H1 (cell line): Measurements from ENCODE around the gene PLD2. TPM values are rescaled to one million over a fixed set of nuclear protein-coding genes. Genes with fewer than 3 reads are reported as not detected.

Experiments
- YY1 ChIP-seq: IDR thresholded peaks from 2 replicates; pipeline ENCODE4 v1.6.1; 2011; ENCODE audit warnings: low read depth, mild to moderate bottlenecking, low read length
- polyA plus RNA-seq, 7 experiments: library from polyadenylated mRNA; depleted of rRNA in 3 of 7; stranded (reverse) in 5 of 7; unstranded in 2 of 7; fragments of >200 nt in 5 of 7; fragments of 200-250 nt in 2 of 7; gene quantifications; 1 replicate in 5 of 7; 2 replicates in 1 of 7; 4 replicates in 1 of 7; pipeline versions ENCODE4 v1.2.1 to v1.2.3, GENCODE V29; 2011 to 2013; ENCODE audit warnings: missing spikeins in 2 of 7, mixed read lengths in 2 of 7
- total RNA-seq: library from RNA; stranded (reverse); fragmentation: NEBNext Ultra II Directional; extraction: Animal tissue kit (Norgen Biotek cat#: 25700); gene quantifications from 2 replicates; pipeline ENCODE4 v1.2.1, GENCODE V29; 2021

The PLD2 gene
- total and polyA plus RNA-seq, 2 of the 8 experiments (the other 6 are each of a cell fraction or from before 2014, with no cell fraction given) = 44.3 to 48.4 TPM

- TF ChIP-seq YY1 = no peak
These were observed 31.4 kb downstream of the PLD2 start (continued) for GRCh38 chr17:4838309-4838785.
